ENCODE results near the gene CIC.

CIC gene

DNA sequence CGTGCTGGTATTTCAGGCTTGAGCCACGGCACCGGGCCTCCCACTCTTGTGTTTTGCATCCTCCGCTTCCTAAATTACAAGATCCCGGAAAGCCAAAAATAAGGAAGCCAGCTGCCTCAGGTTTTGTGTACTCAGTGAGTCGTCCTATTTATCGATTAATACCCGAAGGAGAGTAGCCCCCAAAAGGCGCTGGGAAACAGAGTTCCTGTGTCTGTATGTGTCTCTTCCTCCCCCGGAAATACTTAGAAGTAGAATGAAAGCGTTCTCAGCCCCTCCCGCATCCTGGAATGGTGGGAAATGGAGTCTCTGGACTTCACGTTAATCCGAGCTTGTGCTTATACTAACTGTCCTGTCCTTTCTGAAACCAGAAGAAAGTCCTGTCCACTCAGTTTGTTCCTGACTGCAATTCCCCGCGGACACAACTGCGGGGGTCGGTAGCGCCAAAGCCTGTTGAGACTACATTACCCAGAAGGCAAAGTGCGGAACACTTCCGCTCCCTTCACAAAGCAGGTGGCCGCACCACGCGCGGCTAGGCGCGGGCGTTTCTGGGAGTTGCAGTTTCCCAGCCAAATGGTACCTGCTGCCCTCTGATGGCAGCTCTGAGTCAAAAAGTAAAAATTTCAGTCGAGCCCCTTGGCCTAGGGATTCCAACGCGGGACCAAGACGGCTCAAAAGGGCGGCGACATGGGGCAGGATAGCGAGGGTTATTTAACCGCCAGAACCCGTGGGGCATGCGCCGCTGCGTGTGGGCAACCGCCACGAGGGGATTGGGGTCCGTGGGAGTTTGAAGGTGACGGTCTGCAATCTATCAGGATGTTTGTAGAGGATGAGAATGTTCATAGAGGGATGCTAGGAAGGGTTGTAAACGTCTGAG is 24.5 kb upstream of the CIC start:
- no peak for FAIRE-seq

DNA sequence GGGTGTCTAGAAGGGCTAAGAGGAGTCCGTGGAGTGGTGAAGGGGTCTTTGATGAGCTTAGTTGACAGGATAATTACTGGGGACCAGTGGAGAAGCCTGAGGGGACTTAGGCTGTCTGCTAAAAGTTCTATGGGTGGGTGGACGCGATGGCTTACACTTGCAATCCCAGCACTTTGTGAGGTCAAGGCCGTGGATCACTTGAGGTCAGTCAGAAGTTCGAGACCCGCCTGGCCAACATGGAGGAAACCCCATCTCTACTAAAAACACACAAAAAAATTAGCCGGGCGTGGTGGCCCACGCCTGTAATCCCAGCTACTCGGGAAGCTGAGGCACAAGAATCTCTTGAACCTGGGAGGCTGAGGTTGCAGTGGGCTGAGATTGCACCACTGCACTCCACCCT is 23.8 kb upstream of the CIC start:
- FAIRE-seq, result no peak

DNA sequence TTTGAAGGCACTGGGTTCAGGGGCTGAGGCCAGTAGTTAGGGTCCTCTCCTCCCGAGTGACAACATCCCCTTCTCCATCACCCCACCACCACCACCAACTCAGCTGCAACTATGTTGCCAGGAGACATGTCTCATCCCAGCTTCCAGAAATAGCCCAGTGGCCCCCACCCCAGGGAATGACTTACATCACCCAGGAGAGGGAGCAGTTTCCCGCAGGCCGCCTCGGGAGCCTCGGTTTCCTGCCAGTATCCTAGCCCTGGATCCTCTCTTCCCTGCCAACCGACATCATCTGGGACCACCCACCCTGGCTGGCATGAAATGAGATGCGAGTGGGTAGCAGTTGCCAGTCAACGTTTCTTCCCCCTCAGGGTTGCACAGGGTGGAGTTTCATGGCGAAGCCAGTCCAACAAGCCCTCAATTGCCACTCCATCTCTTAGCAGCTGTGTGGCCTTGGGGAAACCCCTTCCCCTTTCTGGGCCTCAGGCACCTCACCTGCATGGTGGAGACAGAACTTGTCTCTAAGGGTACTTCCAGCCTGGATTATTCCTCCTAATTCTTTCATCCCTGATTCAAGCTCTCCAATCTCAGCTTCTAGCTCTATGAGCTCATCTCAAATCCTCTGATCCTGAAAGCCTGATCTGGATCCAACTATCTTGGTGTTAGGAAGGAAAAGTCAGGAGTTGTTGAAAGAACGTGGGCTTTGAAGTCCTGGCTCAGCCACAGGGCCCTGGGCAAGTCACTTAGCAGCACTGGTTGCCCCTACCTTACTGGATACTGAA is 22.7 kb upstream of the CIC start:
- FAIRE-seq, result no peak

DNA sequence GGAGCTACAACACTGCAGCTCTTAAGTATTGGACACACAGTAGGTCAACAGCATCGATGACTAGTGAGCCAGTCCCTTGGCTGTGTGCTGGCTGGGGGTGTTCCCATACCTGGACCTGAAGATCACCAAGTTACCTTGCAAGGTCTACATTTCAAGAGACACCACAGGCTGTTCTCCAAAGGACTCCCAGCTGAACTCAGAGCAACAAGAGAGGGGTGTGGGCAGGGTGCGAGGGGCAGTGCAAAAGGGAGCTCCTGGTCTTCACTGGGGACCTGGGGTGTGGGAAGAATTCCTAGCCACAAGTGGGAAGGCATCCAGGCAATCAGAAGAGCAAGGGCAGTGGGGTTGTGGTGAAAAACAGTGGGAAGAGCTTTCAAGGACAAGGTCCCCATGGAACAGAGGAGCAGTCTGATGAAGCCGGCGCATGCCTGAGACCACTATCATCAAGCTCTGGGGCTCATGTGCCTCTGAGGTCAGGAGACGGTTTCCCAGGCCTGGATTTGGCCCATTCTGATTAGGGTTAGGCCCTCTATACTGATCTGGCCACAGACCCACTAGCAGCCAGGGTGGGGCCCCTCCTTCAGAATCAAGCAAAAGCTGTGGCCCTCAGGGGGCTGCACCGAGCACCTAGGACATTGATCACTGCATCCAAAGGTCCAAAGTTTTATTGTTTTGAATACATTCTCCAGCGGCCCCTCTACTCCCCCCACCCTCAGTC is 22.0 kb upstream of the CIC start:
- FAIRE-seq, result no peak

DNA sequence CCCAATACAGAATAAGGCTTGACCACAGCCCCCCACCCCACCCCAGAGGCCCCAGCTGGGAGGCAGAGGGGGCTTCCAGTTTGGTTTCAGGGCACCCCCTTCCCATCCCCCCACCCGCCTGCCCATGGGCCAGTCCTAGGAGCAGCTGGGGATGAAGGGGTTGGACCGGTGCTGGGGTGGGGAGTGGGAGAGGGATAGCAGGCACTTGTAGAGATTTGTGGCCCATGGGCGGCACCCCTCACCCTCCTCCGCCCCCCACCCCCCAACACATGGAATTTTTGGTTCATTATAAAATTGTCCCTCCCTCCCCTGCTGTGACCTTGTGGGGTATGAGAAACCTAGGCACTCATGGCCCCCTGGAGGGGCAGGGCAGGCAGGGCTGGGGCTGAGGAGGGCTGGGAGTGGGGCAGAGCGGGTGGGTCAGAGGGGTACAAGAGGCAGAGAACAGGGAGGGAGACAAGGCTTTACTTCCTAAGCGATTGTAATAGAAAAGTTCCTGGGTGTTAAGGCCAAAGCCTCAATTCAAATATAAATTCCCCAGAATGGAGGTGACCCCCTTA is 21.3 kb upstream of the CIC start:
- no peak for FAIRE-seq

DNA sequence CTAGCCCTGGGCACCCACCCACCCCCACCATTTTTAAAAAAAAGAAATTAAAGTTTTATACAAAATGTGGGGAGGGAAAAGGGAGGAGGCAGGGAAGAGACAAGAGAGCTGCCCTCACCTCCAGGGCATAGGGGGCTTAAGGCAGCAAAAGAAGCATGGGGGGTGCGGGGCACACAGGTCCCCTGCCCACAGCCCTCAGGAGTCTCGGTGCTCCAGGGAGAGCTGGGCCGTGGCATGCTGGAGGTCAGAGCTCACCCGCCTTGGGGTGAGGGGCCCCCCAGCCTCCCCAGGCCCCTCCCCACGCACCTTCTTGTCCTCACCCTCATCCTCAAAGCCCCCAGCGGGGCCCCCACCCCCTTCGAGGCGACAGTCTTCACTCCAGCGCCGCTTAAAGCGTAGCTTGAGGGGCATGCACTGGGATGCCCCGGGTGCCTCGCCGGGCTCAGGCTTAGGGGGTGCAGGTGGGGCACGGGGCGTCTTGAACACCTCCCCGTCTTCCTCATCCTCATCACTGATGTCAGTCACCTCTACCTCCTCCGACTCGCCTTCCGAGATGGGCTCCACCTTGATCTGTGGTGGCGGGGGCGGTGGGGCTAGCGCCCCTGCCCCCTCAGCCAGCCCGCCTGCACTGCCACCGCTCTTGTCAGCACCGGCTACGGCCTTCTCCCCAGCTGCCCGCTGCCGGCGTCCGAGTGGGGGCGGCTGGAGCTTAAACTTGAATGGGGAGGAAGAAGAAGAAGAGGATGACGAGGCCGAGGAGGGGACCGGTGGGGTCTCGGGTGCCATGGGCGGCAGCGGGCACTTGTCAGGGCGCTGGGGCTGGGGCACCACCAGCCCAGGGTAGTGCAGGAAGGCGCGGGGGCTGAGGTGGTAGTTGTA is 20.5 kb upstream of the CIC start:
- FAIRE-seq, result no peak

DNA sequence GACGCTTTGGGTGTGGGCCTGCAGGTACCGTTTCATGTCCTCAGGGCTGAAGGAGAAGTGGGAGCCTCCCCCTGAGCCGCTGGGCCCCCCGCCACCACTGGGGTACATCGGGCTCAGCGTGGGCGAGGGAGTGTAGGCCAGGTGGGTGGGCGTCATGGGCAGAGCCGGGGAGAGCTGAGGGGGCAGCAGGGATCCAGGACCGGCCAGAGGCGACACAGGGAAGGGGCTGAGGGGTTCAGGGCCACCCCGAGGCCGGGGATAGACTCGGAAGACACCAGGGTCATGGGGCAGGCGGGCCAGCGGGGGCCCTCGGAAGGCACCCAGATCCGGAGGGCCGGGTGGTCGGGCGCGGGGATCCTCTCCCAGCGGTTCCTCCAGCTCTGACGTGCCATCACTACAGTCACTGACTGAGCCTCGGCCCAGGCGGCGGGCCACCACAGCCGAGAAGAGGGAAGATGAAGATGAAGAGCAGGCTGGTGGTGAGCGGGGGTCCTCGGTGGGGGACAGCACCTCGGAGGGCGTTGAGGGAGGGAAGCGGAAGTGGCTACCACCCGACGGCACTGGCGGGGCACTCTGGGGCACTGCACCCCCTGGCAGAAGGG is 19.8 kb upstream of the CIC start:
- no peak for FAIRE-seq

DNA sequence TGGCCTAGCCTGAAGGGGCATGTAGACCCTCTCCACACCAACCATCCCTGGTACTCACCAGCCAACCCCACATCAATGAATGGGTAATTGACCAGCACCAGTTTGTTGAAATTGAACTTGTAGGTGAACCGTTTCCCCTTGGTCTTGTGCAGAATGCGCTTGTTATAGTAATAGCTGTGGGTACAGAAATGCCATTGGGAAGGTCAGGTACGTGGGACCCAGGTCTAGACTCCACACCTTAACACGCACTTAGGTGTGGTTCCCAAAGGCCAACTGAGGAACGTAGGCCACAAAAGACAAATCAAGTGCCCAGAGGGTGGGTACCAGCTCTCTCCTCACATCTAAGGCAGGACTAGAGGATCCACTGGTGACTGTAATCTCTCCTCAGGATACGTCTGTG is 19.3 kb upstream of the CIC start:
- no peak for FAIRE-seq

DNA sequence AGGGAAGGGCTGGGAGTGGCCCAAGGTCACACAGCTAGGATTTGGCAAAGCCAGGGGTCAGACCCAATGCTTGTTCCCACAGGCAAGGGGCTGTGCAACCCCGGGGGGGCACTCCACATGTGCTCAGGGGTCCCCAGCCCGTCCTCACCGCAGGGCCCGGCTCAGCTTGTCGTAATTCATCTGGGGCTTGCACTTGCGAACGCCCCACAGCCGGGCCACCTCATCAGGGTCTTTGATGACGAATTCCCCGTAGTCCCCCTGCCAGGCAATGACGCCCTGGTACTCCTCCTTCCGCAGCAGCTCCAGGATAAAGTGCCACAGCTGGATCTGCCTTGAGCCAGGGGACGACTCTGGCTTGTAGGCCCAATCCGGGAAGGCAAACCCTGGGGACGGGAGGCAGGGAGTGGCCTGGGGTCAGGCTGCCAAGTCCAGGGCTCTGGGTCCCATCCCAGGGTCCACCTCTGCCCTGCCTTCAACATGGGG is 18.8 kb upstream of the CIC start:
- no peak for FAIRE-seq

DNA sequence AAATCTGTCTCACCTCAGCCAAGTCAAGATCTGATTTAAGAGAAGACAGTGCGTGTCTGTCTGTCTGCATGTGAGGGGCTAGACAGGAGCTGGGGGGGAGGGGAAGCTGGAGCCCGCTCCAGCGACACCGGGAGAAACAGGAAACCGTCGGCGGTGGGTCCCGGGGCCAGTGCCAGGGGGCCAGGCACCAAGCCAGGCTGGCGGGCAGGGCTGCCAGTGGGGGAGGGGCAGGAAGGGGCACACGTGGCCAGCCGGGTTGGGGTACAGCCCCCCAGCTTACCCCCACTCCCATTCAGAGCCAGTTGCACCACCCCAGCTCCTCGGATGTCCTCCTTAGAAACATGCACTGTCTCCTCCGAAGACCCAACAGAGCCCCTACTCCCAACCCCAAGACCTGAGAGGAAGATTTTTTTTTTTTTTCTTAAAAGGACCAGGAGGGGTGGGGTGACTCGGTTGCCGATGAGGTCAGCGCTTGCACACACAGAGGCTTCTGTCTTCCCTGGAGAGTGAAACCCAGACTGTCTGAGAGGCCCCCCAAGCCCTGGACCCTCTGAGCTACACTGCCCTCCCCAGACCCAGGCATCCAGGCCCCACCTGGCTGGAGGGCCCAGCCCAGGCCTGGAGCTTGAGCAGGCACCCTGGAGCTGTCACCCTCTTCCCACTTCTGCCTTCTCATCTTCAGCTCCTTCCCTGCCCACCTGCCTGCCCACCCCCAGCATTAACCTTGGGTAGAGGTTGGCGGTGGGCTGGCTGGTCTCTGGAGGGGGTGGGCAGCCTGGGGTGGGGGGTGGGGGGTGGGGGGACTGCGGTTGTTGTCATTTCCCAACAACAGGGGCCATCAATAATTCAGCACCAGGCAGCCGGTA is 18.2 kb upstream of the CIC start:
- no peak for FAIRE-seq

DNA sequence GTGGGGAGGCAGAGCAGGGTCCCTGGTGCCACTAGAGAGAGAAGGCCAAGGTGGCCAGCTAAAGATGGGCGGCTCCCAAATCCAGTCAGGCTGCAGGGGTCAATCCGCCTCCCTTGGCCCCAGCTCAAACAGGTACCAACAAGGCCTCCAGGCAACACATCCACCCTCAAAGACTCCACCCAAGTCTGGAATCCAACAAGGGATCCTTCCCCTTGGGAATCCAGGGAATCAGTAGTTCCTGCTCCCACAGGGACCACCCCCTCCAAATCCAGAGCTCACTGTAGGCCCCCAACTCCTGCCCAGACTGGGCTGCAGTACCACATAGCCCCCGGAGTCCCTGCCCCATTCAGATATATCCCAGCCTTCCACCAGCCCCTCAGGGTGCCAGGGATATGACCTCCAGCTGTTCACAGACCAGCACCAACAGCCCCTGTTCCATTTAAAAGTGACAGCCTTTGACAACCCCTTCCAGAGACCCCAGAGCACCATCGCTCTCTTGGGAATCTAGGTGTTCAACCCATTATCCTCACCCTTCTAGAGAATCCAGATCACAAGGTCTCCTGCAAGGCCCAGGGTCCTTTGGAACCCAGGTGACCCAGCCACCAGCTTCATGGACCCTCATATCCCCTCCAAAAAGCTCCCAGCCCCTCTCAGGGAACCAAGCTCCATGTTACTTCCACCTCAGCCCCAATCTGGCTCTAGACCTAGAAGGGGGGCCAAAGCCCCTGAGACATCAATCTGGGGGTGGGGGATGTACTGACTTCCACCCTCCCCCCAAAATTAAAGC is 17.3 kb upstream of the CIC start:
- no peak for FAIRE-seq

DNA sequence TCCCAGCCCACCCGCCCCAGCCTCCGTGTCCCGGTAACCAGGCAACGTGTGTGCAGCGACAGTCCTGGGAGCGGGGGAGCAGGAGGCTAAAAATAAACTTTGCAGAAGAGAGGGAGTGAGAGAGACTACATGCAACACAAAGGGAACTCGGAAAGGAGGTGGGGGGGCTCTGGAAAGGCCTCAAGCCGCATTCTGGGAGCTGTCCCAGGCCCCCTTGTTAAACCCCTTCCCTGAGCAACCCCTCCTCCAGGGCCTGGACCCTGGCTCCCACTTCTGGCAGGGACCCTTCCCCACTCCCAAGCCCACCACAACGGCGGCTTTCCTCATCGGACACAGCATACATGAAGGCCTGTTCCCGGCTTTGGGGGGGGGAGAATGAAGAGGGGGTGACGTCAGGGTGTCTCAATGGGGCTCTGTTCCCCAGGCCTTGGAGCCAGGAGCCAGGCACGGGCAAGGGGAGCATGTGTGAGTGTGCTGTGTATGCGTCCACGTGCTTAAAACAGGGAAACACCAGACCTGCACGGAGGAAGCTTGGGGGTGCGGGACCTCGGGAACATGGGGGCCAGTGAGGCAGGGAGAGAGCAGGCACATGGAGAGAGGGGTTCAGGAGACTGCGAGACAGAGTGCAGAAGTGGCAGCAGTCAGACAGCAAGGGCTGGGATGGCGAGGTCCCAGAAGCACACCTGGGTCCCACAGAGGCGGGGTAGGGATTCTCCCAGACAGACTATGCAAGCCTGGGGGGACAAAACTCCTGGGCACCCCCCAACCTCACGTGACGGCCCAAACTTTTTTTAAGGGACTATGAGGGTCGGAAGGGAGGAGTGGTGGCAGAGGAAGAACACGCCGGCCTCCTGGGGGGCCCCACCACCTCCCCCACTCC is 16.4 kb upstream of the CIC start:
- no peak for FAIRE-seq

DNA sequence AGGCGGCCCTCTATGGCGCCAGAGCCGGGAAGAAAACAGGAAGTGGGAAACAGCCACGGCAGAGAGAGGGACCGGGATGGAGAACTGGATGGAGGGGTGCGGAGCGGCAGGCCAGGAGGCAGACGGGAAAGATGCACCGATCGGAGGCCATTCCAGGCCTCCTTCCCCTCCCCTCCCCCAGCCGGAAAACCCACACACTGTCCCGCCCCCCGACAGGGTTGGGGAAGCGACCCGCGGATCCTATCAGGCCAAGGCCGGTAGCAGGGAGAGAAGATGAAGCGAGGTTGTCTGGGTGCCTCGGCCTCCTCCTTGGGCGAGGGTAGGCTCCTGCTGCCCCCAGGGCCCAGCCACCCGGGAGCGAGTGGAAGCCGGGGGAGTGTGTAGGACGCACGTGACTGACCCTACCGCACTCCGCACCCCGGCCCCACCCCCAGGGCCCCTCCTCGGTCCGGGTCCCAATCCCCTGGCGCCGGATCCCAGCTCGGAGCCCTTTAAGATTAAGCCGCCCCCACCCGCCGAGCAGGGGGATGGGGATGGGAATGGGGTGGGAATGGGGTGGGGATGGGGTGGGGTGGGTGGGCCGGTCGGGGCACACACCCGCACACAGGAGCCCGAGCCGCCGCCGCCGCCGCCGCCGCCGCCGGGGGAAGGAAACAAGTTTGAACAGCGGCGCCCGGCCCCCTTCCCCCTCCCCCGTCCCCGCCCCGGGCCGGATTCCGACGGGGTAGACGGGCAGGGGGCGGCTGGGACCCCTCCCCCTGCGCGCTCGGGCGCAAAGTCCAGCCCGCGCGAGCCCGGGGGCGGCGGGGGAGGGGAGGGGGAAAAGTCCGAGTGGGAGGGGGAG is 15.6 kb upstream of the CIC start:
- no peak for FAIRE-seq

DNA sequence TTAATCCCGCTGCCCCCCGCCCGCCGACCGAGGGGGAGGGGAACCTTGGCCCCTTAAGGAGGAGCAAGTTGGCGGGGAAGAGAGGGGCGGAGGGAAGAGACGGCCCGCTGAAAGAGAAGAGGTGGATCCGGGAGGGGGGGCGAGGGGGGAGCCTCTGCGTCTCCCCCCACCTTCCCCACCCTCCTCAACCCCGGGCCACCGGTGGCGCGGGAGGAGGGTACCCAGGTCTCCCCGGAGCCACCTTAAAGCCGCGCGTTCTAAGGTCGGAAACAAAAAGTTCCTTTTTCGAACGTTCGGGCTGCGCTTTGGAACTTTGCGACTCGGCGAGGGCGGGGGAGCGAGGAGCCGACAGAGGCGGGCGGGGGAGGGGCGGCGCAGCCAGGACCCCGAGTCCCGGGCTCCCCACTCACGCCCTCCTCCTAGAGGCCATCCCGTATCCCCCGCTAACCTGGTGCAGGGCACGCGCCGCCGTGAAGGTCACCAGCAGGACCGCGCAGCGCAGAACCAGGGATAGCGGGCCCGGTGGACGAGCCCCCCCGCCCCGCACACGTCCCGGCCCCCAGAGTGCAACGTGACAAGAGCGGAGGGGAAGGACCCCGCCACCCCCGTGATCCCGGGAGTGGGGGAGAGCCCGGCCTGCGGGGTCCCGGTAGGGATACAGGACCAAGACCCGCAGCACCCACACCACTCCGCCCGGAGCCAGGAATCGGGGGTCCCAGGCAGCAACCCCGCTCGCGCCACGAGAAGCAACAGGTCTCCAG is 14.8 kb upstream of the CIC start:
- no peak for FAIRE-seq

DNA sequence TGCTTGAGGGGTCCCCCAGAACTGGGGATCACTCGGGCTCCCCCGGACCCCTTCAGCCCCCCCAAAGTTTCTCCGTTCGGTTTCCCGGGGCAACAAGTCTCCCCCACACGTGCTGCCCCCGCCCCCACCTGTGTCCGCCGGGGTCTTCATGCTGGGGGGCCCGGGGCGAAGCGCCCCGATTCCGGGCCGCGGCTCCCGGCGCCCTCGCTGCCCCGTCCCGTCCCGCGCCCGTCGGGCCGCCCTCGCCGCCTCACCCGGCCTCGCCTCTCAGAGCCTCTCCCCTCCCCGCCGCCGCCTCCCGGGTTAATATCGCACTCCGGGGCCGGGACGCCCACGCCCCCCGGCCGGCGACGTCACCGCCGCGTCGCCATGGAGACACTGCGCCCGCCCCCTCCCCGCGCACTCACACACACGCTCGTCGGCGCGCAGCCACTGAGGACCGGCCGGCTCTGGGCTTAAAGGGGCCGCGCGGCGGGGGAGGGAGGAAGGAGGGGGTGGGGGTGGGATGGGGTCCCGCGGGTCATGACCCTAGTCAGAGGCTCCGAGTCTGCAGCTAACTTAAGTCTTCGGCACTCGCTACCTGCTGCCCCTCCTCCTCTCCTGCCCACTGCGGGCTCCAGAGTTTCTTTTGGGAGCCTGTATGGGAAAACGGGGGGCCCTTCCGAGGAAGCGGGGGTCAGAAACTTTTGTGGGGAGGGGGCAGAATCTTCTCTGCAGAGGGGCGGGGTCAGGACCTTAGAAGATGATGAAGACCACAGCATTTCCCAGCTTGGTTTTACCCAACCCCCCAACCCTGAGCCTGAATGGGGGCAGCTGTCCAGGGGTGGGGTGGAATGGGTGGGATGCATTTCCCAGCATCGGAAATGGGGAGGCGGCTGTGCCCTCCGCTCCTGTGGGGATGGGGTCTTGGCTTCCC is 13.9 kb upstream of the CIC start, which contains the start of gene ERF:
Gene ERF (minus strand): TSS at position 279 of the 916 bp plus-strand sequence. CDS start 129 bp downstream, at position 150.
- no peak for FAIRE-seq
